NK-92 treated with Interleukin-12 subunit alpha and Interleukin-12 subunit beta, amount 100 ng/mL, for 24 hours (cell line): ENCODE measurements around the gene LAMB3.

Experiments used
- DNase-seq: peaks from one replicate; lab custom pipeline; 2025; lab: John Stamatoyannopoulos, UW

Gene LAMB3

GRCh38 chr1:209595599-209596285 lies 56.5 kb downstream of the LAMB3 start:
- no peak for DNase-seq

- DNase-seq: no peak
Observed at GRCh38 chr1:209595028-209595427, 57.2 kb downstream of the LAMB3 start.

- DNase-seq: no peak
Observed at GRCh38 chr1:209594440-209594839, 57.8 kb downstream of the LAMB3 start.

GRCh38 chr1:209593747-209594146 lies 58.5 kb downstream of the LAMB3 start:
- DNase-seq: no peak

- DNase-seq: no peak
Observed at GRCh38 chr1:209590405-209590804, 61.8 kb downstream of the LAMB3 start.

GRCh38 chr1:209589863-209590262 lies 62.4 kb downstream of the LAMB3 start:
- DNase-seq: no peak

GRCh38 chr1:209589440-209589839 lies 62.8 kb downstream of the LAMB3 start:
- DNase-seq: no peak

- no peak for DNase-seq
Observed at GRCh38 chr1:209587789-209588188, 64.4 kb downstream of the LAMB3 start.

GRCh38 chr1:209586221-209586740 lies 65.9 kb downstream of the LAMB3 start:
- DNase-seq: no peak

- DNase-seq: no peak
Observed at GRCh38 chr1:209585672-209586071, 66.6 kb downstream of the LAMB3 start.

- DNase-seq: no peak
Observed at GRCh38 chr1:209585197-209585596, 67.0 kb downstream of the LAMB3 start.

GRCh38 chr1:209584231-209584672 lies 68.0 kb downstream of the LAMB3 start:
- DNase-seq: no peak

- no peak for DNase-seq
Observed at GRCh38 chr1:209583408-209583807, 68.8 kb downstream of the LAMB3 start, which contains the start of gene CAMK1G. TSS of gene CAMK1G (plus strand) at chr1:209583714. CDS start at chr1:209594984, 11,270 bp downstream.

- no peak for DNase-seq
Observed at GRCh38 chr1:209580577-209580976, 71.6 kb downstream of the LAMB3 start.

- DNase-seq: no peak
Observed at GRCh38 chr1:209577346-209577745, 74.9 kb downstream of the LAMB3 start.

GRCh38 chr1:209576392-209577197 lies 75.6 kb downstream of the LAMB3 start:
- DNase-seq: peak; percentile 44

GRCh38 chr1:209570743-209571142 lies 81.5 kb downstream of the LAMB3 start:
- no peak for DNase-seq

GRCh38 chr1:209569455-209570207 lies 82.6 kb downstream of the LAMB3 start:
- peak; percentile 35 for DNase-seq

GRCh38 chr1:209567698-209568175 lies 84.5 kb downstream of the LAMB3 start:
- DNase-seq: no peak

GRCh38 chr1:209565759-209566678 lies 86.2 kb downstream of the LAMB3 start:
- DNase-seq: peak; percentile 51
